GM23338 (cell line): ENCODE data around the gene OPTC. TPM values are rescaled to one million over a fixed set of nuclear protein-coding genes. Genes with fewer than 3 reads are reported as not detected.

Source experiments
- ATAC-seq: fragments of 200-7000 bp; cut with Tn5 transposase; 3 replicates; pipeline ENCODE4 v1.9.1; 2020
- DNase-seq: peaks from one replicate; pipeline ENCODE4 v3.0.0-alpha.2; 2015; ENCODE audit warnings: low spot score
- H2AFZ ChIP-seq: fragments of 200-600 bp; sonication (generic); 2 replicates; pipeline ENCODE4 v1.8.0; 2016; ENCODE audit warnings: antibody characterized with exemption, mild to moderate bottlenecking, moderate library complexity
- H3F3A ChIP-seq: fragments of 200-600 bp; sonication (generic); replicated peaks from 2 replicates; pipeline ENCODE4 v1.8.0; 2017; ENCODE audit warnings: antibody characterized with exemption, mixed run types, low read depth
- H3K27ac ChIP-seq: fragments of 200-600 bp; sonication (generic); 2 replicates; pipeline ENCODE4 v1.6.1; 2016; ENCODE audit warnings: low read depth
- H3K27me3 ChIP-seq: fragments of 200-600 bp; sonication (generic); 2 replicates; pipeline ENCODE4 v1.8.0; 2016; ENCODE audit warnings: mild to moderate bottlenecking, mixed run types, moderate library complexity; ENCODE audit not compliant: insufficient read depth
- H3K36me3 ChIP-seq: fragments of 200-600 bp; sonication (generic); 2 replicates; pipeline ENCODE4 v1.8.0; 2016; ENCODE audit warnings: mild to moderate bottlenecking; ENCODE audit not compliant: insufficient read depth
- H3K4me1 ChIP-seq: fragments of 200-600 bp; sonication (generic); 2 replicates; pipeline ENCODE4 v1.8.0; 2016; ENCODE audit warnings: mild to moderate bottlenecking, moderate library complexity; ENCODE audit not compliant: insufficient read depth
- H3K4me2 ChIP-seq: fragments of 200-600 bp; sonication (generic); 2 replicates; pipeline ENCODE4 v1.7.1; 2017; ENCODE audit warnings: mixed run types
- H3K4me3 ChIP-seq: fragments of 200-600 bp; sonication (generic); 2 replicates; pipeline ENCODE4 v1.6.1; 2016; ENCODE audit warnings: mixed run types
- H3K79me2 ChIP-seq: fragments of 200-600 bp; sonication (generic); replicated peaks from 2 replicates; pipeline ENCODE4 v1.8.0; 2017; ENCODE audit warnings: mild to moderate bottlenecking; ENCODE audit not compliant: insufficient read depth
- H3K9me2 ChIP-seq: fragments of 200-600 bp; sonication (generic); 2 replicates; pipeline ENCODE4 v1.8.0; 2017; ENCODE audit not compliant: insufficient read depth
- H4K20me1 ChIP-seq: fragments of 200-600 bp; sonication (generic); replicated peaks from 2 replicates; pipeline ENCODE4 v1.8.0; 2017; ENCODE audit warnings: mild to moderate bottlenecking; ENCODE audit not compliant: insufficient read depth
- H3K27ac Mint-ChIP-seq: 2 replicates; pipeline ENCODE4 v1.8.0; 2020; ENCODE audit warnings: inconsistent platforms, mild to moderate bottlenecking, moderate library complexity, mixed read lengths
- H3K27me3 Mint-ChIP-seq: 3 replicates; pipeline ENCODE4 v1.8.0; 2022; ENCODE audit warnings: low read depth, mild to moderate bottlenecking, moderate library complexity, mixed read lengths, inconsistent platforms; ENCODE audit not compliant: insufficient read depth, poor library complexity
- H3K36me3 Mint-ChIP-seq: 3 replicates; pipeline ENCODE4 v1.8.0; 2021; ENCODE audit warnings: low read depth, mild to moderate bottlenecking, inconsistent platforms, moderate library complexity, mixed read lengths
- H3K4me1 Mint-ChIP-seq: 3 replicates; pipeline ENCODE4 v1.8.0; 2020; ENCODE audit warnings: mild to moderate bottlenecking, inconsistent platforms, mixed read lengths
- H3K4me3 Mint-ChIP-seq: 3 replicates; pipeline ENCODE4 v1.8.0; 2021; ENCODE audit warnings: moderate library complexity, mild to moderate bottlenecking, inconsistent platforms, mixed read lengths
- H3K9me3 Mint-ChIP-seq: 3 replicates; pipeline ENCODE4 v1.8.0; 2020; ENCODE audit warnings: moderate library complexity, mild to moderate bottlenecking, inconsistent platforms, mixed read lengths
- EZH2 ChIP-seq: fragments of 200-600 bp; sonication (generic); IDR thresholded peaks from one replicate; pipeline ENCODE4 v1.8.0; 2017; ENCODE audit warnings: antibody characterized with exemption, mild to moderate bottlenecking, low read depth; ENCODE audit not compliant: unreplicated experiment
- EZH2phosphoT487 ChIP-seq: fragments of 200-600 bp; sonication (generic); IDR thresholded peaks from one replicate; pipeline ENCODE4 v1.8.1; 2018; ENCODE audit warnings: antibody characterized with exemption; ENCODE audit not compliant: unreplicated experiment
- JUNB ChIP-seq: IDR thresholded peaks from one replicate; pipeline ENCODE4 v1.6.1; 2016; ENCODE audit warnings: antibody characterized with exemption; ENCODE audit not compliant: unreplicated experiment
- NANOG ChIP-seq: IDR thresholded peaks from 2 replicates; pipeline ENCODE4 v1.6.1; 2016; ENCODE audit warnings: antibody characterized with exemption, borderline replicate concordance
- POLR2AphosphoS5 ChIP-seq: IDR thresholded peaks from 2 replicates; pipeline ENCODE4 v1.6.1; 2016; ENCODE audit warnings: antibody characterized with exemption, low read depth
- REST ChIP-seq: IDR thresholded peaks from one replicate; pipeline ENCODE4 v1.6.1; 2018; ENCODE audit warnings: antibody characterized with exemption; ENCODE audit not compliant: unreplicated experiment
- STAT1 ChIP-seq: IDR thresholded peaks from one replicate; pipeline ENCODE4 v1.6.1; 2016; ENCODE audit warnings: antibody characterized with exemption; ENCODE audit not compliant: unreplicated experiment
- ZNF114 ChIP-seq: fragments of 250-450 bp; sonication (Bioruptor Pico); IDR thresholded peaks from 2 replicates; pipeline ENCODE4 v1.5.0; 2020; ENCODE audit warnings: mild to moderate bottlenecking, moderate library complexity
- ZNF331 ChIP-seq: fragments of 250-450 bp; sonication (Bioruptor Pico); IDR thresholded peaks from 2 replicates; pipeline ENCODE4 v1.5.0; 2020; ENCODE audit warnings: low read depth, mild to moderate bottlenecking, moderate library complexity
- ZNF462 ChIP-seq: fragments of 250-450 bp; sonication (Bioruptor Pico); IDR thresholded peaks from 2 replicates; pipeline ENCODE4 v1.5.0; 2020; ENCODE audit warnings: mild to moderate bottlenecking, moderate library complexity
- polyA plus RNA-seq: library from polyadenylated mRNA; unstranded; fragments of >200 nt; fragmentation: Nextera tagmentation; extraction: Ambion mirVana; gene quantifications from 2 replicates; pipeline ENCODE4 v1.2.1, GENCODE V29; 2016
- total RNA-seq: library from RNA; depleted of rRNA; stranded (reverse); fragments of >200 nt; shearing (Covaris generic); gene quantifications from 2 replicates; pipeline ENCODE4 v1.2.3, GENCODE V29; 2014
- TF ChIP-seq, protein P1 (sequence below): IDR thresholded peaks from 2 replicates; pipeline ENCODE4 v1.6.1; 2016; ENCODE audit warnings: antibody characterized with exemption
- TF ChIP-seq, protein P2 (sequence below), 2 experiments: fragments of 200-600 bp in 1 of 2; sonication (generic) in 1 of 2; conservative IDR thresholded peaks; 2 replicates each; pipeline versions ENCODE4 v1.5.1 to v1.6.1; 2016 to 2017; ENCODE audit warnings: antibody characterized with exemption in 2 of 2, low read depth in 2 of 2, mild to moderate bottlenecking in 2 of 2, moderate library complexity in 1 of 2

OPTC gene
- total and polyA plus RNA-seq, 2 experiments from 2014 or later: 0.50 to 1.0 TPM

- TF ChIP-seq, protein P1, sequence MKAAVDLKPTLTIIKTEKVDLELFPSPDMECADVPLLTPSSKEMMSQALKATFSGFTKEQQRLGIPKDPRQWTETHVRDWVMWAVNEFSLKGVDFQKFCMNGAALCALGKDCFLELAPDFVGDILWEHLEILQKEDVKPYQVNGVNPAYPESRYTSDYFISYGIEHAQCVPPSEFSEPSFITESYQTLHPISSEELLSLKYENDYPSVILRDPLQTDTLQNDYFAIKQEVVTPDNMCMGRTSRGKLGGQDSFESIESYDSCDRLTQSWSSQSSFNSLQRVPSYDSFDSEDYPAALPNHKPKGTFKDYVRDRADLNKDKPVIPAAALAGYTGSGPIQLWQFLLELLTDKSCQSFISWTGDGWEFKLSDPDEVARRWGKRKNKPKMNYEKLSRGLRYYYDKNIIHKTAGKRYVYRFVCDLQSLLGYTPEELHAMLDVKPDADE: no peak
Observed at GRCh38 chr1:203479646-203480045, 14.3 kb upstream of the OPTC start (continued).

GRCh38 chr1:203480084-203480483 is 13.9 kb upstream of the OPTC start:
- ATAC-seq: no peak
- TF ChIP-seq STAT1 (no peak), ZNF462 (no peak), NANOG (no peak), POLR2AphosphoS5 (no peak), ZNF114 (CRISPR knock-in tag) (no peak), REST (no peak), EZH2 (no peak), EZH2phosphoT487 (no peak), JUNB (no peak), ZNF331 (CRISPR knock-in tag) (no peak)
- TF ChIP-seq, protein P2, sequence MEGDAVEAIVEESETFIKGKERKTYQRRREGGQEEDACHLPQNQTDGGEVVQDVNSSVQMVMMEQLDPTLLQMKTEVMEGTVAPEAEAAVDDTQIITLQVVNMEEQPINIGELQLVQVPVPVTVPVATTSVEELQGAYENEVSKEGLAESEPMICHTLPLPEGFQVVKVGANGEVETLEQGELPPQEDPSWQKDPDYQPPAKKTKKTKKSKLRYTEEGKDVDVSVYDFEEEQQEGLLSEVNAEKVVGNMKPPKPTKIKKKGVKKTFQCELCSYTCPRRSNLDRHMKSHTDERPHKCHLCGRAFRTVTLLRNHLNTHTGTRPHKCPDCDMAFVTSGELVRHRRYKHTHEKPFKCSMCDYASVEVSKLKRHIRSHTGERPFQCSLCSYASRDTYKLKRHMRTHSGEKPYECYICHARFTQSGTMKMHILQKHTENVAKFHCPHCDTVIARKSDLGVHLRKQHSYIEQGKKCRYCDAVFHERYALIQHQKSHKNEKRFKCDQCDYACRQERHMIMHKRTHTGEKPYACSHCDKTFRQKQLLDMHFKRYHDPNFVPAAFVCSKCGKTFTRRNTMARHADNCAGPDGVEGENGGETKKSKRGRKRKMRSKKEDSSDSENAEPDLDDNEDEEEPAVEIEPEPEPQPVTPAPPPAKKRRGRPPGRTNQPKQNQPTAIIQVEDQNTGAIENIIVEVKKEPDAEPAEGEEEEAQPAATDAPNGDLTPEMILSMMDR (conservative IDR thresholded peaks at IDR 0.05; ENCODE audit: low read depth in 2 of 2): no peak
- TF ChIP-seq, protein P1: no peak

More at GRCh38 chr1:203480084-203480483, 13.9 kb upstream of the OPTC start:
- no peaks in the 10 kb centered on the region for H4K20me1 ChIP-seq
- H3K4me3 ChIP-seq: no peak overlapping the region
- H3F3A ChIP-seq: no peaks in the 10 kb centered on the region
- Mint-ChIP-seq H3K4me3 (no peak overlapping the region), H3K4me1 (peaks cover 24% of the 10 kb centered on the region), H3K9me3 (no peaks in the 10 kb centered on the region), H3K27ac (no peak overlapping the region), H3K27me3 (peaks cover 3% of the 10 kb centered on the region), H3K36me3 (no peaks in the 10 kb centered on the region)
- no peak overlapping the region for H3K4me2 ChIP-seq
- H3K27me3 ChIP-seq: no peaks in the 10 kb centered on the region
- H3K9me2 ChIP-seq: no peaks in the 10 kb centered on the region
- H3K36me3 ChIP-seq: no peaks in the 10 kb centered on the region
- DNase-seq: no peak
- no peaks in the 10 kb centered on the region for H3K79me2 ChIP-seq
- peaks cover 3% of the 10 kb centered on the region; the same call in 1 of the 2 replicates for H3K4me1 ChIP-seq
- peak overlapping the region; percentile 91 for H2AFZ ChIP-seq
- no peak overlapping the region for H3K27ac ChIP-seq
